GM18502 (cell line): ENCODE data around the gene KCNQ1OT1.

Experiments
- ATAC-seq: cut with Tn5 transposase; IDR thresholded peaks from one replicate; pipeline ENCODE4 v1.9.1; 2021; ENCODE audit warnings: mild to moderate bottlenecking; ENCODE audit not compliant: unreplicated experiment, poor library complexity

Gene KCNQ1OT1

DNA sequence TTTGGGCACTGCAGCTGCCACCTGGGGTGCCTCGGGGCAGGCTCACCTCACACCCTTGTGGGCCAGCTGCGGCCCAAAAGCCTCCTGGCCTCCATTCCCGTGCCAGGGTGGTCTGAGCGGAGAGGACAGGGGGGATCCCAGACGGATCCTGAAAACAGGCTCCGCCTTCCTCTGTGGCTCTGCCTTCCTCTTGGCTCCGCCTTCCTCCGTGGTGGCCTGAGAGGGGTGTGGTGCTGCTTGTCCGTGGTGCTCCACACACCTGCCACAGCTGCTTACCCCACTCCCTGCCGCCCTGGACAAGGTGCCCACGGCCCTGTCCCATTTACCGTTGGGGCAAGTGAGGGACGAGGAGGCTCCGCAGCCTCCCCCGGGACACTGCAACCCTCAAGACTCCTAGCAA lies 23.2 kb upstream of the KCNQ1OT1 start:
- ATAC-seq = no peak

- no peak for ATAC-seq
These were observed 21.6 kb upstream of the KCNQ1OT1 start for GRCh38 chr11:2721210-2721916.

DNA sequence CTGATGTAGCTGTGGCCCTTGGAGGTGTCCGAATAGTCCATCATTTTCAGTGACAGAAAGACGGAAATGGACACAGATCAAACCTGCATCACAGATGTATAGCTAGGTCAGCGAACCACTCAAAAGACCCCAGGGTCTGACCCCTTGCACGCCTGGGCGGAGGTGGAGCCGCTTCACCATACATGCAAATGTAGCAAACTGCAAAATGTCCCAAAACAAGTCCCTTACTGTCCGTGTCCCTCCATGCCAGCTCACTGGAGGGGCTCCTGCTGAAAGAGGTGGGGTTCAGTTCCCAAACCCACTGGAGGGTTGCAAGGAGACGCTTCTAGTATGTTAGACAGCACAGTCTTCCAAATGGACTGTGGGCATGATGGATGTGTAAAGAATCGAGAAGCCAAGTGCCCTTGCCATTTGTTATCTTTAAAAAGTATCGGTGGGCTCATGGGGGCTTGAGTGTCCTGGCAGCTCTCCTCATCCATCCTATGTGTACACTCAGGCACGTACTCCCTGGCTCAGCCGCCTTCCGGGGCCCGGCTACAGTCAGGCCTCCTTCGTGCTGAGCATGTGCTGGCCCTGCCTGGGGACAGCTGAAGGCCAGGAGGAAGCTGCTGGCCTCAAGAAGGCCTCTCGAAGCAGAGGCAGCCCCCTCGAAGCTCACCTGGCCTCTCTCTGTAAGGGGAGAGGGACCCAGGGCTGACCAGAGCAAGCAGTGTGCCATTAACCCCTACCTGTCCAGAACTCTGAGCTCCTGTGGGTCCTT lies 20.2 kb upstream of the KCNQ1OT1 start:
- ATAC-seq = no peak

GRCh38 chr11:2718817-2719438 lies 19.1 kb upstream of the KCNQ1OT1 start:
- no peak for ATAC-seq

DNA sequence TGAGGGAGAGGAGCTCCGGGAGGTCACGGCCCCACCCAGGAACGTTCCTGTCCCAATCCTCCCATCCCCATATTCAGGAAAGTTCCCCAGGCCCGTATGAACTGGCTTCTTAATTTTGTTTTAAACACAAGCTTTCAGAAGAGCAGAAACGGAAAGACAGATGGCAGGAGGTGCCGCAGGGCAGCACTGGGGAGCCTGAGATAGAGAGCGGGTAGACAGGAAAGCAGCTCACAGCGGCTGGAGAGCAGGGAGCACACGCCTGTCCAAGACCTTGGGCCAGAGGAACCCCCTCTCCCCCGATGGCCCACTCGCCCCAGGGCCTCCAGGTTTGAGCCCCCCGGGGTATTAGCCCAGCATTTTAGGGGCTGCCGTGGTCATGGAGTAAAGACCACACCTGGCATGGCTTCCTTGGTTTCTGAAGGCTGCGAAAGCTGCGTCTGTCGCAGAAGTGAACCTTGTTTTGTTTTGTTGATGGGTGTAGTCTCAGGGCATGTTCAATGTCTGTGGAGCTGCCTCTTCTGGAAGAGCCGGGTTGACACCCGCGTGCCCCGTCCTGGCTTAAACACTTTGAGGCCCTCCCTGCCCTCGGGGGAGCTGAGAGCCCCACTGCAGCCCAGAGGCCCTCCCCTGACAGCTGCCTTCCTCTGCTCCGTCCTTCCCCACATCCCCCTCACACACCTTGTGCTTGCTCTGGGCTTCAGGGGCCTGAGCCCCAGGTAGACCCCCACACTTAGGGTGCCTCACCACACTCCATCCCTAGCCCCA lies 17.9 kb upstream of the KCNQ1OT1 start:
- no peak for ATAC-seq

- ATAC-seq = no peak
These were observed 16.7 kb upstream of the KCNQ1OT1 start for GRCh38 chr11:2716376-2717095.

DNA sequence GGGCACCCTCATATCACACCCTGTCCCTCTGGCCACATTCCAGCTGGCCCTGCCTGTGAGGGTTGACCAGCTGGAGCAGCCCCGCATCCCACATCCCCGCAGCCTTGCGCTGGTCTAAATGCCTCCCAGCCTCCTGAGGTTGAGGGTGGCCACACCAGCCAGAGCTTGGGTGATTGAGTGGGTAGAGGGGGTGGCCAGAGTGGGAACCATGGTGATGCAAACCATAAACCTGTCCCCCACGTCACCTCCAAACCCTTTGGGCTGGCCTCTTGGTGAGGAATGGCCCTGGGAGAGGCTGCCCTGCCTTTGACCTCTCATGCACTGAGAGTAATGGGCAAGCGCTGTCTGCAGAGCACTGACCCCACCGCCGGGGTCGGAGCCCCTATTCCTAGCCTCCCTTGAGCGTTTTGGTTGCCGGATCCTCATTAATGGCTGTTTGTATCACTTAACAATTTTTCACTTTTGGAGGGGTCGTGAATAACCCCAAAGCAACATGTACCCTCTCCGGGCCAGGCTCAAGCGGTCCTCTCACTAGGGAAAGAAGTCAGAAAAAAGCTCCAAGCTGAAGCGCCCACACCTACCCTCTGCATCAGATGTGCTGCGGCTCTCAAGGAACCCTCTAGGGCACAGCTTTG lies 16.0 kb upstream of the KCNQ1OT1 start:
- no peak for ATAC-seq

GRCh38 chr11:2714871-2715270 lies 15.1 kb upstream of the KCNQ1OT1 start:
- no peak for ATAC-seq

- ATAC-seq = no peak
These were observed 14.6 kb upstream of the KCNQ1OT1 start for GRCh38 chr11:2714463-2714800.

GRCh38 chr11:2713661-2714462 lies 14.1 kb upstream of the KCNQ1OT1 start:
- ATAC-seq = no peak

- no peak for ATAC-seq
These were observed 13.3 kb upstream of the KCNQ1OT1 start for GRCh38 chr11:2713094-2713493.

GRCh38 chr11:2711161-2711560 lies 11.4 kb upstream of the KCNQ1OT1 start:
- no peak for ATAC-seq

GRCh38 chr11:2709429-2709828 lies 9.6 kb upstream of the KCNQ1OT1 start:
- ATAC-seq = no peak

GRCh38 chr11:2708757-2709281 lies 9.0 kb upstream of the KCNQ1OT1 start:
- no peak for ATAC-seq

- ATAC-seq = no peak
These were observed 8.4 kb upstream of the KCNQ1OT1 start for GRCh38 chr11:2708151-2708581.

GRCh38 chr11:2707736-2708135 lies 7.9 kb upstream of the KCNQ1OT1 start:
- no peak for ATAC-seq

DNA sequence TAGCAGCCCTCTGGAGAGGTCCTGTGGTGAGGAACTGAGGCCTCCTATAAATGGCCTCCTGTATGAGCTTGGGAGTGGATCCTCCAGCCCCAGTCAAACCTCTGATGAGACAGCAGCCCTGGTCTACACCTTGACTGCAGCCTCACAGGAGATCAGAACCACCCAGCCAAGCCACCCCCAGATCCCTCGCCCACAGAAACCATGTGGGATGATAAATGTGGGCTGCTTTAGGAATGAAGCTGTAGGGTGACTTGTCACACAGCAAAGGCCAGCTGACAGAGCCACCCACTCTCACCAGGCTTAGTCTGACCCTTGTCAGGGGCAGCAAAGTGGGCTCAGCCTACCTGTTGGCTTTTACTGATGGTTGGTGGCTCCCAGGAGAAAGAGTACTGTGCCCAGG lies 6.5 kb upstream of the KCNQ1OT1 start:
- no peak for ATAC-seq

DNA sequence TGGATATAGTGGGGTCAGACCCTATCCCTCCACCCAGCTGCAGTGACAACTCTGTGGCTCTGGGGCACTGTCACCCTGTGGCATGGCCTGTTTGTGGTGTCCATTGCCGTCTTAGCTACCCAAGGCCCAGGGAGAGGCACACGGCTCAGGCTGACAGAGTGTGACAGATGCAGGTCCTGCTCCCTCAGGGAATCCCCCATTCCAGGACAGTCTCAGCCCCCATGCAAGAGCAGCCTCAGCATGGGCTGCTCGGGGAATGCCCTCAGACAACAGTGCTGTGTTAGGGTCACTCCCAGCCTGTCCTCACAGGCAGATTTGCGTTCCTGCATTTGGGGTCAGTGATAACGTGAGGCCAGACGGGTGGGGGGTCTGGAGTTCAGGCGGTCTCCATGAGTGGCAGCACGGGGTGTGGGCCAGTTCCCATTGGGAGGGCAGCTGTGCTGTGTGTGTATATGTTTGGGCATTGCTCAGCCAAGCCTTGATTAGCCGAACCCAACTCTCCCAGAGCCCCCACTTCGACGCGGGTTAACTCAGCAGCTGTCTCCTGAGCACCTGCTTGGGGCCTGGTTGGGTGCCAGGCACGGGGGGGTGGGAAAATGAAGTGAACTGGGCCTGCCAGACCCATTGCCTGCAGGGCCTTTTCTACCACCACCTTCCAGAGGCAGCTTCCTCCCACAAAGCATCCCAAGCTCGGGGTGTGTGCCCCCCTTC lies 5.3 kb upstream of the KCNQ1OT1 start:
- ATAC-seq = no peak
